Liver (tissue), 9 donors: ENCODE results near the gene PAPSS1. TPM values are rescaled to one million over a fixed set of nuclear protein-coding genes. Genes with fewer than 3 reads are reported as not detected.

ENCODE experiments used
- DNase-seq: peaks from one replicate; pipeline ENCODE4 v3.0.0-alpha.2; 2017; ENCODE audit warnings: low spot score
- H3K27ac ChIP-seq, 2 donors: one replicate each; pipeline ENCODE4 v1.7.0; 2013; ENCODE audit warnings: inconsistent platforms in 2 of 2, low read length in 2 of 2, control low read depth in 1 of 2, low read depth in 1 of 2, mild to moderate bottlenecking in 1 of 2
- H3K27me3 ChIP-seq, 4 donors: one replicate each; pipeline versions ENCODE4 v1.6.1 to v1.7.0; 2013; ENCODE audit warnings: low read length in 3 of 4, inconsistent platforms in 1 of 4, mild to moderate bottlenecking in 1 of 4, moderate library complexity in 1 of 4; ENCODE audit not compliant: control insufficient read depth in 4 of 4, insufficient read depth in 4 of 4
- H3K36me3 ChIP-seq, 4 donors: one replicate each; pipeline versions ENCODE4 v1.6.1 to v1.7.0; 2013; ENCODE audit warnings: low read length in 3 of 4, mild to moderate bottlenecking in 3 of 4, low read depth in 1 of 4, moderate library complexity in 1 of 4; ENCODE audit not compliant: control insufficient read depth in 4 of 4, insufficient read depth in 3 of 4
- H3K4me1 ChIP-seq, 4 donors: one replicate each; pipeline versions ENCODE4 v1.6.1 to v1.7.0; 2013; ENCODE audit warnings: low read length in 3 of 4, mild to moderate bottlenecking in 3 of 4, moderate library complexity in 1 of 4; ENCODE audit not compliant: control insufficient read depth in 4 of 4, insufficient read depth in 4 of 4
- H3K4me3 ChIP-seq, 3 donors: one replicate each; pipeline versions ENCODE4 v1.6.1 to v1.7.0; 2013; ENCODE audit warnings: low read length in 3 of 3, control low read depth in 1 of 3, low read depth in 1 of 3, mild to moderate bottlenecking in 1 of 3
- H3K9ac ChIP-seq, 2 donors: one replicate each; pipeline ENCODE4 v1.7.0; 2013; ENCODE audit warnings: low read length in 2 of 2, mild to moderate bottlenecking in 2 of 2, moderate library complexity in 2 of 2, control low read depth in 1 of 2, low read depth in 1 of 2
- H3K9me3 ChIP-seq, 4 donors: one replicate each; pipeline versions ENCODE4 v1.6.1 to v1.7.0; 2013; ENCODE audit warnings: low read length in 3 of 4; ENCODE audit not compliant: control insufficient read depth in 4 of 4
- CTCF ChIP-seq: fragments of 150-350 bp; IDR thresholded peaks from 2 replicates; pipeline ENCODE4 v1.5.1; 2017; ENCODE audit warnings: improper control_type of control experiment, low read depth, low read length; ENCODE audit not compliant: missing input control
- EGR1 ChIP-seq, 2 donors: IDR thresholded peaks; 2 replicates each; pipeline ENCODE4 v1.6.1; 2016 to 2018; ENCODE audit warnings: antibody characterized with exemption in 2 of 2, low read depth in 2 of 2
- FOXA1 ChIP-seq: IDR thresholded peaks from 2 replicates; pipeline ENCODE4 v1.6.1; 2016; ENCODE audit warnings: antibody characterized with exemption
- FOXA2 ChIP-seq: IDR thresholded peaks from 2 replicates; pipeline ENCODE4 v1.6.1; 2016; ENCODE audit warnings: antibody characterized with exemption
- GABPA ChIP-seq, 2 donors: IDR thresholded peaks in 1 of 2; conservative IDR thresholded peaks in 1 of 2; 2 replicates each; pipeline ENCODE4 v1.6.1; 2016; ENCODE audit warnings: antibody characterized with exemption in 2 of 2, mild to moderate bottlenecking in 1 of 2, moderate library complexity in 1 of 2
- HNF4A ChIP-seq, 2 donors: conservative IDR thresholded peaks; 2 replicates each; pipeline ENCODE4 v1.6.1; 2016; ENCODE audit warnings: antibody characterized with exemption in 2 of 2, mild to moderate bottlenecking in 2 of 2
- HNF4G ChIP-seq: IDR thresholded peaks from 2 replicates; pipeline ENCODE4 v1.6.1; 2016; ENCODE audit warnings: antibody characterized with exemption
- MAX ChIP-seq: IDR thresholded peaks from 2 replicates; pipeline ENCODE4 v1.6.1; 2016; ENCODE audit warnings: antibody characterized with exemption
- NR2F2 ChIP-seq: IDR thresholded peaks from 2 replicates; pipeline ENCODE4 v1.6.1; 2016; ENCODE audit warnings: antibody characterized with exemption
- RXRA ChIP-seq, 2 donors: IDR thresholded peaks; 2 replicates each; pipeline ENCODE4 v1.6.1; 2017 to 2018; ENCODE audit warnings: antibody characterized with exemption in 2 of 2, mild to moderate bottlenecking in 1 of 2
- SP1 ChIP-seq: IDR thresholded peaks from 2 replicates; pipeline ENCODE4 v1.6.1; 2018; ENCODE audit warnings: antibody characterized with exemption, mild to moderate bottlenecking
- TAF1 ChIP-seq: conservative IDR thresholded peaks from 2 replicates; pipeline ENCODE4 v1.6.1; 2016; ENCODE audit warnings: antibody characterized with exemption, mild to moderate bottlenecking
- YY1 ChIP-seq: IDR thresholded peaks from 2 replicates; pipeline ENCODE4 v1.6.1; 2016; ENCODE audit warnings: antibody characterized with exemption, mild to moderate bottlenecking
- ZBTB33 ChIP-seq: IDR thresholded peaks from 2 replicates; pipeline ENCODE4 v1.6.1; 2016; ENCODE audit warnings: antibody characterized with exemption
- WGBS: extraction: QIAGEN DNeasy Blood & Tissue Kit; methylation state at CpG from one replicate; pipeline ENCODE4 v1.1.7; 2013; 5-methylcytosine and 5-hydroxymethylcytosine counted together
- polyA plus RNA-seq, 2 donors: library from polyadenylated mRNA; stranded (reverse) in 1 of 2; unstranded in 1 of 2; fragments of 200-250 nt in 1 of 2; fragments of >200 nt in 1 of 2; fragmentation: Nextera tagmentation in 1 of 2; extraction: Ambion mirVana in 1 of 2; gene quantifications; one replicate each; pipeline versions ENCODE4 v1.2.1 to v1.2.3, GENCODE V29; 2013 to 2015
- total RNA-seq, 2 donors: library from RNA; depleted of rRNA; stranded (reverse); fragments of >200 nt; gene quantifications; one replicate each; pipeline ENCODE4 v1.2.3, GENCODE V29; 2014
- TF ChIP-seq, protein P1 (sequence below): IDR thresholded peaks from 2 replicates; pipeline ENCODE4 v1.6.1; 2016; ENCODE audit warnings: antibody characterized with exemption, mild to moderate bottlenecking
- donor health status: healthy.
- donor health status: healthy.
- donor health status: healthy.
- donor health status: healthy.
- donor health status: healthy.

PAPSS1 gene
- total and polyA plus RNA-seq, 4 donors, result 5.7 to 17.8 (median 6.0) TPM

DNA sequence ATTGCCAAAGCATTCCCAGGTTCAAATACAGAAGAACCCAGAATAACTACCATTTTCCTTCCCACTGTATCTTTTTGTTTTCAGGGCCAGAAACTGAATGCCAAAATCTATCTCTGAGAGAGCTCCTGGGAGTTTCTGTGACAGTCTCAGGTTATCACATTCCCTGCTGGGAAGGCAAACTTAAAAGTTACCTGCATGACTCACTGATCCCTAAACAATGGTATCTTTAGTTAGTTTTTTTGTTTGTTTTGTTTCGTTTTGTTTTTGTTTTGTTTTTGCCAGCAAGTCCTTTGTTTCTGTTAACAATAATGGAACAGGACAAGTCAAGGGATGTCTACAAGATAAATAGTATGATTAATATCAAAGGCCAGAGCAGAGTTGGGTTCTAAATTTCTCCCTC is 34.3 kb downstream of the PAPSS1 start:
- Histone ChIP-seq H3K27ac (no peak overlapping the region), H3K36me3 (peaks cover 0 to 4% (median 0%) of the 10 kb centered on the region in 4 donors), H3K9ac (no peak overlapping the region), H3K27me3 (no peaks in the 10 kb centered on the region), H3K9me3 (no peaks in the 10 kb centered on the region), H3K4me1 (no peaks in the 10 kb centered on the region), H3K4me3 (no peak overlapping the region)
- TF ChIP-seq ZBTB33 (no peak), CTCF (no peak), RXRA (IDR thresholded peaks at IDR 0.05) (no peak), HNF4G (no peak), FOXA2 (no peak), EGR1 (IDR thresholded peaks at IDR 0.05; ENCODE audit: low read depth in 2 of 2) (no peak), GABPA (IDR thresholded peaks at IDR 0.05 in 1 of 2, conservative IDR thresholded peaks at IDR 0.05 in 1 of 2) (no peak), HNF4A (conservative IDR thresholded peaks at IDR 0.05) (no peak), YY1 (no peak), NR2F2 (no peak), TAF1 (no peak)
- 82% methylated on average over 1 of the region's 1 CpG for WGBS
- DNase-seq, result no peak

GRCh38 chr4:107683873-107684272 is 36.2 kb downstream of the PAPSS1 start:
- TF ChIP-seq HNF4A (conservative IDR thresholded peaks at IDR 0.05), result peak in 1 of 2 donors; percentile 10
- TF ChIP-seq FOXA2, result peak; percentile 17
- TF ChIP-seq EGR1 (IDR thresholded peaks at IDR 0.05; ENCODE audit: low read depth in 2 of 2), result no peak
- no peak for TF ChIP-seq SP1
- TF ChIP-seq CTCF, result no peak
- no peak for TF ChIP-seq ZBTB33
- TF ChIP-seq FOXA1, result no peak
- no peak for TF ChIP-seq MAX
- TF ChIP-seq HNF4G, result no peak
- no peak for TF ChIP-seq NR2F2
- TF ChIP-seq RXRA (IDR thresholded peaks at IDR 0.05), result no peak
- TF ChIP-seq, protein P1, sequence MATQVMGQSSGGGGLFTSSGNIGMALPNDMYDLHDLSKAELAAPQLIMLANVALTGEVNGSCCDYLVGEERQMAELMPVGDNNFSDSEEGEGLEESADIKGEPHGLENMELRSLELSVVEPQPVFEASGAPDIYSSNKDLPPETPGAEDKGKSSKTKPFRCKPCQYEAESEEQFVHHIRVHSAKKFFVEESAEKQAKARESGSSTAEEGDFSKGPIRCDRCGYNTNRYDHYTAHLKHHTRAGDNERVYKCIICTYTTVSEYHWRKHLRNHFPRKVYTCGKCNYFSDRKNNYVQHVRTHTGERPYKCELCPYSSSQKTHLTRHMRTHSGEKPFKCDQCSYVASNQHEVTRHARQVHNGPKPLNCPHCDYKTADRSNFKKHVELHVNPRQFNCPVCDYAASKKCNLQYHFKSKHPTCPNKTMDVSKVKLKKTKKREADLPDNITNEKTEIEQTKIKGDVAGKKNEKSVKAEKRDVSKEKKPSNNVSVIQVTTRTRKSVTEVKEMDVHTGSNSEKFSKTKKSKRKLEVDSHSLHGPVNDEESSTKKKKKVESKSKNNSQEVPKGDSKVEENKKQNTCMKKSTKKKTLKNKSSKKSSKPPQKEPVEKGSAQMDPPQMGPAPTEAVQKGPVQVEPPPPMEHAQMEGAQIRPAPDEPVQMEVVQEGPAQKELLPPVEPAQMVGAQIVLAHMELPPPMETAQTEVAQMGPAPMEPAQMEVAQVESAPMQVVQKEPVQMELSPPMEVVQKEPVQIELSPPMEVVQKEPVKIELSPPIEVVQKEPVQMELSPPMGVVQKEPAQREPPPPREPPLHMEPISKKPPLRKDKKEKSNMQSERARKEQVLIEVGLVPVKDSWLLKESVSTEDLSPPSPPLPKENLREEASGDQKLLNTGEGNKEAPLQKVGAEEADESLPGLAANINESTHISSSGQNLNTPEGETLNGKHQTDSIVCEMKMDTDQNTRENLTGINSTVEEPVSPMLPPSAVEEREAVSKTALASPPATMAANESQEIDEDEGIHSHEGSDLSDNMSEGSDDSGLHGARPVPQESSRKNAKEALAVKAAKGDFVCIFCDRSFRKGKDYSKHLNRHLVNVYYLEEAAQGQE, result no peak
- DNase-seq, result no peak
- H3K4me3 ChIP-seq, result no peak overlapping the region
- H3K9me3 ChIP-seq, result no peaks in the 10 kb centered on the region
- no peaks in the 10 kb centered on the region for H3K4me1 ChIP-seq
- peaks cover 0 to 4% (median under 1%) of the 10 kb centered on the region in 4 donors for H3K36me3 ChIP-seq
- H3K27me3 ChIP-seq, result no peaks in the 10 kb centered on the region
- no peak overlapping the region for H3K9ac ChIP-seq
- H3K27ac ChIP-seq, result no peak overlapping the region
